ENCODE data around the gene PTGIS. TPM values are rescaled to one million over a fixed set of nuclear protein-coding genes. Genes with fewer than 3 reads are reported as not detected.

Gene PTGIS
- total RNA-seq, 1 donor from 2014 or later, result 42.1 TPM

DNA sequence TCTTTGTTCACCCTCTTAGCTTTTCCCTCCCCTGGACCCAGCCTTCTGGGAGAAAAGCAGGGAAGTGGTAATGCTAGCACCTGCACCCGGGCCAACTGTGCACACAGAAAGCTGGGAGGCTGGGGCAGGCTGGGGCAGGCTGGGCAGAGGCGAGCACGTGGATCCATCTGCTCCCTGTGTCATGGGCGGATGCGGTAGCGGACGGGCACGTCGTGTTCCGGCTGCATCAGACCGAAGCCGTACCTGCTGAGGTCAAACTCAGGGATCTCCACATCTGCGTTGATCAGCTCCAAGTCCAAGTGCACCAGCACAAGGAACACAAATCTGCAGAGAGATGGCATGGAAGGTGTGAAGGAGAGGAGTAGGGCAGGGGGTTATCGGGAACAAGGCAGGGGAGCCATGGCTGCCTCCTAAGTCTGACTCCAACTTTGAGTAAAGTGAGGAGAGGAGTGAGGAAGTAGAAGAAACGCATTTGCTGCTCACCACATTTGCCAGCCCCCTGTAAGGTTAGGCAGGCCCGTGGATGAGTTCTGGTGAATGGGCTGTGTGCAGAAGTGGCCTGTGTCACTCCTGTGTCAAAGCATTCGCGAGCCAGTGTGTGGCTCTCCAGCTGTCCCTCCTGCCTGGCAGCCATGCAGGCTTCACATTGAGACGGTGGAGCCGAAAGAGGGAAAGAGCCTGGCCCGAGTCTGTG lies 60.0 kb downstream of the PTGIS start:
- no peak for ATAC-seq

DNA sequence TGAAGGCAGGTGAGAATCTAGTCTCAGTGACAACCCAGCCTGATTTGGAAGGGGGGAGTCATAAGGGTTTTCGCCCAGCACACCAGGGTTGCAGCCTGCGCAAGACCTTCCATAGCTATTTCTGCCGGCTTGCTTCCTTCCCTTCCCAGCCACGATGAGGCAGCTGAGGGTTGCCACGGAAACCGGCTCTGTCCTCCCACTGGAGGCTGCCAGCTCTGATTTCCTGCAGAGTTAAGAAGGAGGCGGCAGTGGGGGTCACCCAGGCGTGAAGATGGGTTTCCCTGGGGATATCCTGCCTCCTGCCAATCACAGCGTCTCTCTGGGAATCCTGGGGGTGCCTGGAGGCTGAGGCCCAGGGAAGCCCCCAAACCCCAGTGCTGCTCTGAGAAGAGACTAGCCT lies 62.4 kb downstream of the PTGIS start:
- Histone ChIP-seq H3K4me1 (no peaks in the 10 kb centered on the region), H3K27ac (no peak overlapping the region), H3K4me3 (no peak overlapping the region), H3K36me3 (no peaks in the 10 kb centered on the region), H3K27me3 (no peaks in the 10 kb centered on the region), H3K9me3 (no peaks in the 10 kb centered on the region)
- TF ChIP-seq, protein P1, sequence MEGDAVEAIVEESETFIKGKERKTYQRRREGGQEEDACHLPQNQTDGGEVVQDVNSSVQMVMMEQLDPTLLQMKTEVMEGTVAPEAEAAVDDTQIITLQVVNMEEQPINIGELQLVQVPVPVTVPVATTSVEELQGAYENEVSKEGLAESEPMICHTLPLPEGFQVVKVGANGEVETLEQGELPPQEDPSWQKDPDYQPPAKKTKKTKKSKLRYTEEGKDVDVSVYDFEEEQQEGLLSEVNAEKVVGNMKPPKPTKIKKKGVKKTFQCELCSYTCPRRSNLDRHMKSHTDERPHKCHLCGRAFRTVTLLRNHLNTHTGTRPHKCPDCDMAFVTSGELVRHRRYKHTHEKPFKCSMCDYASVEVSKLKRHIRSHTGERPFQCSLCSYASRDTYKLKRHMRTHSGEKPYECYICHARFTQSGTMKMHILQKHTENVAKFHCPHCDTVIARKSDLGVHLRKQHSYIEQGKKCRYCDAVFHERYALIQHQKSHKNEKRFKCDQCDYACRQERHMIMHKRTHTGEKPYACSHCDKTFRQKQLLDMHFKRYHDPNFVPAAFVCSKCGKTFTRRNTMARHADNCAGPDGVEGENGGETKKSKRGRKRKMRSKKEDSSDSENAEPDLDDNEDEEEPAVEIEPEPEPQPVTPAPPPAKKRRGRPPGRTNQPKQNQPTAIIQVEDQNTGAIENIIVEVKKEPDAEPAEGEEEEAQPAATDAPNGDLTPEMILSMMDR (IDR thresholded peaks at IDR 0.05), result no peak
- ATAC-seq (peak; percentile 43), DNase-seq (no peak)
- intact Hi-C loops (cut with DNase I), result no loop called here

More for the DNA sequence above, 60.0 kb downstream of the PTGIS start:
- no peaks in the 10 kb centered on the region for H3K36me3 ChIP-seq
- no peak for DNase-seq
- H3K27me3 ChIP-seq, result no peaks in the 10 kb centered on the region
- no peaks in the 10 kb centered on the region for H3K4me1 ChIP-seq
- no peaks in the 10 kb centered on the region for H3K9me3 ChIP-seq
- intact Hi-C loops (cut with DNase I), result no loop called here
- TF ChIP-seq, protein P1 (IDR thresholded peaks at IDR 0.05), result no peak
- no peak overlapping the region for H3K27ac ChIP-seq
- H3K4me3 ChIP-seq, result no peak overlapping the region

DNA sequence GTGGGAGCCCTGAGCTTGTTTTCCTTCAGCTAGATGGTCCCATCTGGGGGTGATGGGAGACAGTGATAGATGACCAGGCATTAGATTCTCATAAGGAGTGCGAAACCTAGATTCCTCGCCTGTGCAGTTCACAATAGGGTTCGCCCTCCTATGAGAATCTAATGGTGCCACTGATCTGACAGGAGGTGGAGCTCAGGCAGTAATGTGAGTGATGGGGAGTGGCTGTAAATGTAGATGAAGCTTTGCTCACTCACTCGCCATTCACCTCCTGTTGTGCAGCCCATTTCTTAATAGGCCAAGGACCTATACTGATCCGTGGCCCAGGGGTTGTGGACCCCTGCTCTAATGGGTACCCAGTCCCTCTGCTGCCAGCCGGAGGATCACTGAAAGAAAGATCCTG lies 64.8 kb downstream of the PTGIS start:
- H3K27me3 ChIP-seq, result no peaks in the 10 kb centered on the region
- no peaks in the 10 kb centered on the region for H3K4me1 ChIP-seq

DNA sequence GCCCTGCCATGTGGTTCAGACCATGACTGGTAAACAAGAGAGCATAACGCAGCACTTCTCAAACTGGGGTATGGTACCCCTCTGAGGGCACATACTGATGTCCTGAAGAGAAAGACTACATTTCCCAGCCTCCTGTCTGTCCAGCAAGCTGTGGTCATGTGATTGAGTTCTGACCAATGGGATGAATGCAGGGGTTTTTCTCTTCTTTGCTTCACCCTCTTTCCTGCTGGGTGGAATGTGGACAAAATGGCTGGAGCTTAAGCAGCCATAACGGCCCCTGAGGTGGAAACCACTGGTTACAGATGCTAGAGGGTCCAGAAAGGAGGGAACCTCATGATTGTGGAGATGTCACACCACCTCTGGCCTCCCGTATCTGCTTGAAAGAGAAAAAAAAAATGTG lies 66.0 kb downstream of the PTGIS start:
- DNase-seq, result no peak
- H3K4me1 ChIP-seq, result no peaks in the 10 kb centered on the region
- no peak overlapping the region for H3K4me3 ChIP-seq
- H3K27me3 ChIP-seq, result no peaks in the 10 kb centered on the region
- no peak for ATAC-seq
- no peaks in the 10 kb centered on the region for H3K9me3 ChIP-seq
- intact Hi-C loops (cut with DNase I), result no loop called here
- H3K27ac ChIP-seq, result no peak overlapping the region
- TF ChIP-seq, protein P1 (IDR thresholded peaks at IDR 0.05), result no peak
- no peaks in the 10 kb centered on the region for H3K36me3 ChIP-seq

More for the DNA sequence above, 64.8 kb downstream of the PTGIS start:
- H3K27ac ChIP-seq, result no peak overlapping the region
- ATAC-seq (peak; percentile 20), DNase-seq (no peak)
- intact Hi-C loops (cut with DNase I), result no loop called here
- TF ChIP-seq, protein P1 (IDR thresholded peaks at IDR 0.05), result no peak
- H3K9me3 ChIP-seq, result no peaks in the 10 kb centered on the region
- H3K4me3 ChIP-seq, result no peak overlapping the region
- no peaks in the 10 kb centered on the region for H3K36me3 ChIP-seq

DNA sequence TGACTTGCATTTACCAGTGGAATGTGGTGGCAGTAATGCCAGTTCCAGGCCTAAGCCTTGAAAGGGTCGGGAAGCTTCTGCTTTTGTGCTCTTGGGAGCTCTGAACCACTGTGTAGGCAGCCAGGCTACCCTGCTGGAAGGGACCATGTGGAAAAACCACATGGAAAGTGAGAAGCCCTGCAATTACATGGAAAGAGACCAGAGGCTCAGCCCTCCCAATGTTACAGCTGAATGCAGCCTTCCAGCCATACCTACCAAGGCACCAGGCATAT lies 70.6 kb downstream of the PTGIS start:
- Histone ChIP-seq H3K27ac (no peak overlapping the region), H3K4me1 (no peaks in the 10 kb centered on the region), H3K4me3 (no peak overlapping the region), H3K36me3 (no peaks in the 10 kb centered on the region), H3K27me3 (peaks cover 3% of the 10 kb centered on the region), H3K9me3 (no peaks in the 10 kb centered on the region)
- DNase-seq, result no peak
- ATAC-seq, result no peak
- intact Hi-C loops (cut with DNase I), result no loop called here
- TF ChIP-seq, protein P1 (IDR thresholded peaks at IDR 0.05), result no peak

Data from upper lobe of right lung (tissue), 1 donor.